Hematopoietic multipotent progenitor cell treated with erythropoietin and hydrocortisone succinate and interleukin-3 and kit ligand, for 17 days (in vitro differentiated cells): Measurements from ENCODE around the gene TACR1.
"Not testable (repeated sequence)": the region's sequence is repeated elsewhere in the genome, so short reads cannot be mapped to it uniquely, and the experiment has no call there.

Experiments used
- DNase-seq: peaks from one replicate; pipeline ENCODE4 v3.0.0-alpha.2; 2015; ENCODE audit warnings: low spot score

The TACR1 gene

GRCh38 chr2:75088791-75089190, 110.5 kb downstream of the TACR1 start:
- no peak for DNase-seq

DNA sequence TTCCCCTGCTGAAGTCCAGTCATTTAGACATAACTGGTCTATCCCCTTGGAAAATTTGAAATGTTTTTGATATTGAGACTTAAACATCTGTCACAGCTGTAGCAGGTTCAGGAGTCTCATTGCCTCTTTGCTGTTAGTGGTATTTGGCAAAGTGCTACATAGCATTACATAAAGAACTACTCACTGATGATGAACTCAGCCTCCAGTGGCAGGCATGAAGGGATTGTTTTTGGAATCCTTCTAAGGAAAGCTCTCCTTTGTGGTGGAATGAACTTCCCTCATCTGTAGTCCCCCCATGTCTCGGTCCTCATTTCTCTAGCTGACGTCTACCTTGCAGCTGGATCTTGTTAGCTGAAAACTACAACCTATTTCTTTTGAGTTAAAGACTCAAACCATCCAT, 111.6 kb downstream of the TACR1 start:
- no peak for DNase-seq

DNA sequence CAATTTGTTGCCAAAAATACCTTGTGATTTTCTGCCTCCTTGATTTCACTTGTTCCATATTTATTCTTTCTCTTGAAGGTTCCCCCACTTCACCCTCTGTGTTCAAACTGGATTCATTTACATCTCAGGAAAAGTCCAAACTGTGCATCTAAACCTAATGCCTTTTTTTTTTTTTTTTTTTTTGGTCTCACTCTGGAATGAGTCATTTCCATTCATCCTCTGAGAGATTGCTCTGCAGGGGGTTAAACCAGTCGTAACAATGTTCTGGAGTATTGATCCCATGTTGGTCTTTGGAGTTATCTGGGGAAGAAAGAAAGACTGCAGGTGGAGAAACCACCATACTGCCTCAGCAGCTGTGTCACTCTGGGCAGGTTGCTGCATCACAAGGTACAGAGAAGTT, 119.7 kb downstream of the TACR1 start:
- DNase-seq = no peak

DNA sequence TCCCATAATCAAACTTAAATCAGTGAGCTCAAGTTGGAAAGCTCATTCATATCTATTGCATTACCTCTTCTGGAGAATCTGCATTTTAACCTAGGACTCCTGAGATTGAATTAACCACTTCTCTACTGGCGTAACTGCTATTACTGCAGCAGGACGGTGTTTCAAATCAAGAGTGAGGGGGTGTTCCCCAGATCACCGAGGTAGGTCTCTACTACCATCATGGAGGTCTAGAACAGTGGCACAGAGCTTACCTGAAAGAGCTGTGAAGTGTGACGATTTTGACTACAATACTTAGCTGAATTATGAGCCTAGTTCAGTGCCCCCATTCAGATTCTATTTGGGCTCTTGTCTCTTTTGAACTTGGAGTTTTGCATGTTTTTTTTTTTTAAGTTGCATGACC, 121.4 kb downstream of the TACR1 start:
- no peak for DNase-seq

DNA sequence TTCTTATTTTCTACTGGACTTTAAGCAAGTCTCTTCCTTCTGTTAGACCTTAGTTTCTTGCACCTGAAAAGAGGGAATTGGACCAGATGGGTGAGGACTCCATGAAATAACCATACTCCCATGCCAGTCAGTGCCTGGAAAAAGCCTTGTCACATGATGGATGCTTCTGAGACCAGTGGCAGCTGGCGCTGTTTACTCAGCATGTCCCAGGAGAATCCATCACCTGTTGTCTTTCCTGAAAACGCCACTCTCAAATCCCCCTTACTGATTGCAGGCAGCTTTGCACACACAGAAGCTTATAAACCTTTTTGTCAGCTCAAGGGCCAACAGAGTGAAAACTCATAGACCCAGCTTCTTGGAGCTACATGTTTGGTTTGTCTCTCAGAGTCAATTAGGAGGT, 123.2 kb downstream of the TACR1 start:
- no peak for DNase-seq

- DNase-seq = no peak
Measured at GRCh38 chr2:75074708-75075107, 124.6 kb downstream of the TACR1 start.

DNA sequence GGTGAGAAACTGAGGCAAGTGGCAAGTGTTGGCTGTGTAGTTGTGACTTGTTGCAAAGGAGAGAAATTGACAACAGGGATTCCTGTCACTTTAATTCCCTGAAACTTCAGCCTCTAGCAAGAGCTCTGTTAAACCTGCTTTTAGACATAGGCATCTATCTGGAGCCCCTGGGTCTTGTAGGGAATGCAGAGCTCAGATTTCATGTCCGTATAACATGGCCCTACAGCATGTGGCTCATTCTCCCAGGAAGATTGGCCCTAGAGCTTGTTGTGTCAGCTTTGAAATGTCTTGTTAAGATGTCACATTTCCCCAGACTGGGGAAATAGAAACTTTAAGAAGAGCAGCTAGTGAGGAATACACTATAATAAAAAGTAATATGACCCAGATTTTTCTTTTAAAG, 125.1 kb downstream of the TACR1 start:
- DNase-seq = no peak

- no peak for DNase-seq
Measured at GRCh38 chr2:75071766-75072165, 127.6 kb downstream of the TACR1 start.

- no peak for DNase-seq
Measured at GRCh38 chr2:75068546-75068945, 130.8 kb downstream of the TACR1 start.

DNA sequence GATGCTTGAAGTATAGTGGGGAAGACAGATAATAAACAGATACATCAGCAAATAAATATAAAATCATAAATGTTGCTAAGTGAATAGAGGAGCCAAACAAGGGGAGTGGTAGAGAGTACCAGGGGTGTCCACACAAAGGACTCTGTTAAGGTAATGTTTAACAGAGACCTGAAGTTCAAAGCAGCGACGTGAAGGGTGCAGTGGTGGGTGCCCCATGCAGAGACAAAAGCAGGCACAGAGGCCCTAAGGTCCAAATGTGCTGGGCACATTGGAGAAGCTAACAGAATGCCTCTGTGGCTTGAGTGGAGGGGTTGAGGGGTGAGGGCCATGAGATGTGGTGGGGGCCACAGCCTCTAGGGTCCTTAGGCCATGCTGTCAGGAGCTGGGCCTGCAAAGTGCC, 131.8 kb downstream of the TACR1 start:
- DNase-seq = no peak

GRCh38 chr2:75066121-75066902, 133.0 kb downstream of the TACR1 start:
- no peak for DNase-seq

- DNase-seq = no peak
Measured at GRCh38 chr2:75065402-75066008, 133.8 kb downstream of the TACR1 start.

GRCh38 chr2:75064691-75065396, 134.5 kb downstream of the TACR1 start:
- DNase-seq = peak; percentile 46

- DNase-seq = no peak
Measured at GRCh38 chr2:75063906-75064305, 135.4 kb downstream of the TACR1 start.

DNA sequence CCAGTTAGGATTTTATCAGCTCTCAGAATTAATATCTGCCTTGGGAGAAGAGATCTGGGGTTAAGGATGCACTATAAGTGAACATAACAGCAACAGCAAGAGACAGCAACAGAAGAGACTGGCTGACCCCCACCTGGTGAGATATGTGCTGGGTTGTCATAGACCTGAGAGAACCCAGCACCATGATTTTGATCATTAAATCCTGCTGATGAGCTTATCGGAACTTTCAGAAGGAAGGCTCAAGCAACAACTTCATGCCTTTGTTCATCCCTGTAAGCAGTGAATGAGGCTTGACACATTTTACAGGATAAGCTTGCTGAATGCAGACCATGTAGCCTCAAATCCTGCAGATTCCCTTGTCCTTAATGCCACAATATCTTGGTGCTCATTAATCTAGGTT, 140.9 kb downstream of the TACR1 start:
- no peak for DNase-seq

DNA sequence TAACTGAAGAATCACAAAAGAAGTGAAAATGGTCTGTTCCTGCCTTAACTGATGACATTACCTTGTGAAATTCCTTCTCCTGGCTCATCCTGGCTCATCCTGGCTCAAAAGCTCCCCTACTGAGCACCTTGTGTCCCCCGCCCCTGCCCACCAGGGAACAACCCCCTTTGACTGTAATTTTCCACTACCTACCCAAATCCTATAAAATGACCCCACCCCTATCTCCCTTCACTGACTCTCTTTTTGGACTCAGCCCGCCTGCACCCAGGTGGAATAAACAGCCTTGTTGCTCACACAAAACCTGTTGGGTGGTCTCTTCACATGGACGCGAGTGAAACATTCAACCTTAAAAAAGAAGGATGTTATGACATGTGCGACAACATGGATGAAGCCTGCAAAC, 142.2 kb downstream of the TACR1 start:
- not testable (repeated sequence) for DNase-seq

GRCh38 chr2:75055820-75056675, 143.3 kb downstream of the TACR1 start:
- DNase-seq = no peak

DNA sequence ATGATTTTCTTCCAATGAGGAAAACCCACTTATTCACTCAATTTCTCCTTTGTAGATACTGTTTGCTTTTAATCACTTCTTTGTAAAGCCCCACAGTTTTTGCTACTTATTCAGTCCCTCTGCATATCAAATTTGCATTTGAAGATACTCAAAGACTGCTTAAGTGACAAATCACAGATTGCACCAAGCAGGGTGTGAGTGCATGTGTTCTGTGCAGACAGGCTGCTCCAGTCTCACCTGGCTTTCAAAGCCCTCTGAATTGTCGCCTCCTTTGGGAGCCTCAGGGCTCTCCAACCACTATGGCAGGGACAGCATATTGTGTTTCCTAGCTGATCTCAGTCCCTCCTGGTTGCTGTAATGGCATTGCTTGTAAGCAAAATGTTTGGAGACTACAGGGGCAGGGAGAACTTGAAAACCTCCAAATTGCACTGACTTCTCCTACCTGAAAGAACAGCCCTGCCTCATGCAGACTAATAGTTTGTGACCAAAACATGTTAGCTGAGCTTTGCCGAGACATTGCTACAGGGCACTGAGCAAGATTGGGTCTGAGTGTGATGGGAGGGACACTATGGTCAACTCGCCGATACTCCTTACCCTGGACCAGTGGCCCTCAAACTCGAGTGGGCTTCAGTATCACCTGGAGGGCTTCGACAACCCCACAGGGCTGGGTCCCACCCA, 144.0 kb downstream of the TACR1 start:
- no peak for DNase-seq

DNA sequence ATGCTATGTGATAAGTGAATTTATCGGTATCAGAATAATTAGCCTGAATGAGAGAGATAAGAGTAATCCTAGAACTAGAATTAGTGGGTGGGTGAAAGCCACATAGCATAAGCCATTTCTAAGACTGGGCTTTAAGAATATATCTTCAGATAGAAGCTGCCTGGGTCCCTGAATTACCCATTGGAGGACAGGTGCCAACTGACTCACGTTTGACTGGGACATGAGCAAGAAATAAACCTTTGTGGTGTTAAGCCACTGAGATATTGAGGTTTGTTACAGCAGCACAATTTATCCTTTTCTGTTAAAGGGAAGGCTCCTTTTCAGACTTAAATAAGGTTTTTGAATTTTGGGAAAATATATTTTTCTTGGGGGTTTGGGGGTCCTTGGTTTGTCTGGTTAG, 145.0 kb downstream of the TACR1 start:
- no peak for DNase-seq

DNA sequence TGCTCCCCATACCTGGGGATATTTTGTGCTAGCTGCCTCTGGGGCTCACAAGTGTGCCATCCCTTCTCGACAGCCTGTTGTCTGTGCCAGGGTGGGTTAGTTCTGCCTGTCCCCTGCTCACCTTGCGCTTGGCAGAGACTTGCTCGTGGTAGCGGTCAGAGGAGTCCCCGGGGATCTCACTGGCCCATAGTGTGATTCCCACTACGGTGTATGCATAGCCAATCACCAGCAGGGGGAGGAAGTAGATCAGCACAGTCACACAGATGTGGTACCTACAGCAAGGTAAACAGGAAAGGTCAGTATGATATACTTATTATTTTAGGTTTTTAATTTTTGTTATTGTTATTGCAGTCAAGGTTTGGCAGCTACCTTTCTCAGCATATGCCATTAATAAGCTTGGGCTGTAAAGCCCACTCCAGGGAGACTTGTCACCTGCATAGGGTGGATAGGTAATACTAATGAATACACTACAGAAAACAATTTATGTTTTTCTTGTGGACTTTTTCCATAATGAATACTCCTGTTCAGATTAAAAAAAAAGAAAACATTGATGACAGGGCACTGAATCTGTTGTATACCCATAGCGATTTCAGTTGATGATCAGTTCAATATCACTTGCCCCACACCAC, 145.7 kb downstream of the TACR1 start:
- DNase-seq = no peak

GRCh38 chr2:75047992-75048625, 151.2 kb downstream of the TACR1 start:
- DNase-seq = no peak
